IPS DF 19.7 (cell line): ENCODE measurements around the gene MEIG1.
A peak's percentile ranks its signal among the peaks of the same experiment; 100 is the strongest.
"Not testable (repeated sequence)": the region's sequence is repeated elsewhere in the genome, so short reads cannot be mapped to it uniquely, and the experiment has no call there.

Source experiments
- DNase-seq: peaks from one replicate; pipeline ENCODE4 v3.0.0-alpha.2; 2013; ENCODE audit warnings: low read depth, low spot score

The MEIG1 gene

DNA sequence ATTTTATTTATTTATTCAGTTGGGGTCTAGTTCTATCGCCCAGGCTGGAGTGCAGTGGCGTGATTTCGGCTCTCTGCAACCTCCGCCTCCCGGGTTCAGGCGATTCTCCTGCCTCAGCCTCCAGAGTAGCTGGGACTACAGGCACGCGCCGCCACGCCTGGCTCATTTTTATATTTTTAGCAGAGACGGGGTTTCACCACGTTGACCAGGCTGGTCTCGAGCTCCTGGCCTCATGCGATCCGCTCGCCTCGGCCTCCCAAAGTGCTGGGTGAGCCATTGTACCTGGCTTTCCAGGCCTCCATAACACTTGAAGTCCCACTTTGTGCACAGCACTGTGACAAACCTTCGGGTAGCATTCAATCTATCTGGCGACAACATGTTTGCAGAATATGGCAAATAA lies 4.3 kb upstream of the MEIG1 start:
- DNase-seq: no peak

DNA sequence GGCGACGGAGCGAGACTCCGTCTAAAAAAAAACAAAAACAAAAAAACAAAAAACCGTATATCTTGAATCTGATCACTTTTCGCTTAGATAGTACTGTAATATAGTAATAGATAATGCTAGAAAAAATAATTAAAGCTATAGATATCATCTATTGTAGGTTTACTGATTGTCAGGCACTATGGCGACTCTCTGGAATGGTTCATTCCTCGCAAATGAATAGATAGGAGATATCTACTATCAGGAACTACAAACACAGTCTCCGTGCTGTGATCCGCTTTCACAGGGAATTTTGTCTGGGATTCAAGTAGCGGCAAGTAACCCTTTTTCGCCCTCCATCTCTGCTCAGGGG lies 342 bp upstream of the MEIG1 start:
- DNase-seq: no peak

DNA sequence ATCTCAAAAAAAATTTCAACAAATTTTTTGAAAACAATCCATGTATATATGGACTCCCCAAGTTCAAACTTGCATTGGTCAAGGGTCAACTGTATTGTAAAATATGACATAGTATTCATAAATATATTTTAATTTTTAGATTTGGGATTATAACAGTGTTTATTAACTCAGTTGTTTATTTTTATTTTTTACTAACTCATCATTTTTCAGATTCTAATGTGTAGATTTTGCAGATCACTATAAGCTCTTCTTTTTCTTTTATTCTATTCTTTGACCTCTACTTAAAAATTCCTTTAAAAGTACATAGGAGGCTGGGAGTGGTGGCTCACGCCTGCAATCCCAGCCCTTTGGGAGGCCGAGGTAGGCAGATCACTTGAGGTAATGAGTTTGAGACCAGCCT lies 8.7 kb downstream of the MEIG1 start:
- DNase-seq: no peak

DNA sequence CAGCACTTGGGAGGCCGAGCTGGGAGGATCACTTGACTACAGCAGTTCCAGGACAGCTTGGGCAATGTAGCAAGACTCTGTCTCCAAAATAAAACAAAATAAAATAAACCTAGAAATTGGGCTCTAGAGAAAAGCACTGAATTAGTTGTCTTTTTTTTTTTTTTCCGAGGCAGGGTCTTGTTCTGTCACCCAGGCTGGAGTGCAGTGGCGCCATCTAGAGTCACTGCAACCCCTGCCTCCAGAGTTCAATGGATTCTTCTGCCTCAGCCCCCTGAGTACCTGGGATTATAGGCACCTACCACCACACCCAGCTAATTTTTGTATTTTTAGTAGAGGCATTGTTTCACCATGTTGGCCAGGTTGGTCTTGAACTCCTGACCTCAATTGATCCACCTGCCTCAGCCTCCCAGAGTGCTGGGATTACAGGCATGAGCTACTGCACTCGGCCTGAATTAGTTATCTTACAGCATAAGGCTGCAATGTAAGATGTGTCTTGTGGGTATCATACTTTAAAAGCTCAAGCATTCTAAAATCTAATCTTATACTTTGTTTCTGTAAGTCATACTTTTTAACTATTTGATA lies 12.8 kb downstream of the MEIG1 start:
- DNase-seq: no peak

DNA sequence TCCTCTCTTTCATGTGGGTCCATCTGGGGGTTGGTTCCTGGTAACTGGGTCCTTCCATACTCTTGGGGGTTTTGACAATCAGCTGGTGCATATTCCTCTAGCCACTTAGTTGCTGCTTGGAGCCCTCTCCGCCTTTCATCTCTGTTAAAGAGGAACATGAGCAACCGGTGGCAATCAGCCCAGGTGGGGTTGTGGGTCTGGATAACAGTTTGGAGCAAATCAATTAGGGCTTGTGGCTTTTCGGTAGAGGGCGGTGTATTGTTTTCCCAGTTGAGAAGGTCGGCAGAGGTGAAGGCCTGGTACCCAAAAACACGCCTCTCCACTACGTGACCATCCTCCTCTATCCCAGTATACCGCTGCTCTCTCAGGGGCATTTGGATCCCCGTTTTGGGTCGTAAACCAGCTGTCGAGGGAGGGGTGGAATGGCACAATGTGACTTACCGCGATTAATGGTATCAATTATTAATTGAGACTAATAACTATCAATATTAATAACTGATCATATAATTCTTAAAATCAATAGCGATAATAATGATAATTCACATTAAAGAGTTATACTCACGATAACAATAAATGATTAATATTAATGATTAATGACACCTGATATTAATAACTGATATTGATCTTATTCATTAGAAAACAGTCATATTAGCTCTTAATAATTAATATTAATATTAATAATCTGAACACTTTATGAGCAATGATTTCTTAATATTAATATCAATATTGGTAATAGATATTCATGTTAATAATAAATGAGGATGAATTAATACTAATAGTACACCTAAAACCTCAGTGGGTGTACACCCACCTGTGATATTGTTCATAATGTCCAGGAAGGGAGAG lies 15.2 kb downstream of the MEIG1 start:
- not testable (repeated sequence) for DNase-seq

DNA sequence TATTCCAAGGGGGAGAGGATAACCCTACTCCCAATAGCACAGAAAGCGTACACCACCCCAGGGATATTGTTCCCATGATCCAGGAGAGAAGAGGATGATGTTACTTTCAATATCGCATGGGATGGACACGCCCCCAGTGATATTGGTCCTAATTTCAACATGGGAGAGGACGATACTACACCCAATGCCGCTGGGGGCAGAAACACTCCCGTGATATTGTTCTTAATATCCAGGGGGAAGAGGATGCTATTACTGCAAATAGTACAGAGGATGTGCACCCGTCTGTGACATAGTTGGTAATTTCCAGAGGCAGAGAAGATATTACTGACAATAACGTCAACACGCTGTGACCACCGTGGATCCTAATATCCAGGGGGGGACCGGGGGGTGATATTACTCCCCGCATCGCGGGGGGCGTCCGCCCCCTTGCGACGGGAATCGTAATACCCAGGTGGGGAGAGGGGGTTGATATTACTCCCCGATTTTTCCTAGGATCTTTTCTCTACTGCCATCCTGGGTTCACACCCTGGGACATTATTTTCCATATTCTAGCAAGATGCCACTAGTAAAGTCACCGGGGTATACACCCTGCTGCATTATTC lies 16.6 kb downstream of the MEIG1 start:
- DNase-seq: no peak

DNA sequence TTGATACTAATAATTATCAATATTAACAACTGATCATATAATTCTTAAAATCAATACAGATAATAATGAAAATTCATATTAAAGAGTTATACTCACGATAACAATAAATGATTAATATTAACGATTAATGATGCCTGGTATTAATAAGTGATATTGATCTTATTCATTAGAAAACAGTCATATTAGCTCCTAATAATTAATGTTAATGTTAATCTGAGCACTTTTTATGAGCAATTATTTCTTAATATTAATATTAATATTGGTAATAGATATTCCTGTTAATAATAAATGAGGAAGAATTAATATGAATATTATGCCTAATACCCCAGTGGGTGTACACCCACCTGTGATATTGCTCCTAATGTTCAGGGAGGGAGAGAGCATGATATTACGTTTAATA lies 23.6 kb downstream of the MEIG1 start:
- DNase-seq: no peak

DNA sequence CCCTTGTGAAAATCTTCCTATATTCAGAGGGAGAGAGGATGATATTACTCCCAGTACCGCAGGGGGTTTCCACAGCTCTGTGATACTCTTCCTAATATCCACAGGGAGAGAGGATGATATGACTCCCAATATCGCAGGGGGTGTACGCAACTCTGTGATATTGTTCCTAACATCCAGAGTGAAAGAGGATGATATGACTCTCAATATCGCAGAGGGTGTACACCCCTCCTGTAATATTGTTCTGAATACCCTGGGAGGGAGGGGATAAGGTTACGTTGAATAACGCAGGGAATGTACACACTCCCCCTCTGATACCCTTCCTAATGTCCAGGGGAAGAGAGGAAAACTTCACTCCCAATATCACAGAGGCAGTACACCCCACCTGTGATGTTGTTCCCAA lies 30.4 kb downstream of the MEIG1 start:
- DNase-seq: not testable (repeated sequence)

DNA sequence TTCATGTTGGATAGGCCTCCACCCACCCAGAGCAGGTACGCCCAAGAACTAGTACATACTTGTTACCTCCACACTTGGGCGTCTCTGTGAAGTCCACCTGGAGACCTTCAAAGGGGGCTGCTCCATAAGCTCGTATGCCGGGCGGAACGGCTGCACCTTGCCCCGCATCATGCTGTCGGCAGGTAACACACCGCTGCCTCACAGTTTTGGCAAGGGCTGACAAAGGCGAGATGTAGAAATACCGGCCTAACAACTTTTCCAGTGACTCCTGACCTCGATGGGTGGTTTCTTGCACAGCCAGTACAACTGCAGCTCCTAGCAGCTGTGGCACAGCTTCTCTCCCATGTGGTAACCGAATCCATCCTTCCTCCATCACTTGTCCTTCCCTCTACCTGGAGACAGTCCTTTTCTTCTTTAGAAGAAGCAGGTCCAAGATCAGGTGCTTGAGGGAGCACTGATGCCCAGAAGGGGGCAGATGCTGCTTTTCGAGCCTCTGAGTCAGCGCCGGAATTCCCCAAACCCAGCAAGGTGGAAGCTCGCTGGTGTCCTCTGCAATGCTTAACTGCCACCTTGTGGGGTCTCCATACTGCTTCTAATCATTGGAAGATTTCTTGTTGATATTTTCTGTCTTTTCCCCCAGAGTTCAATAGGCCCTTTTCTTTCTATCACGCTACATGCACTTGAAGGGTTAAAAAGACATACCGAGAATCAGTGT lies 32.0 kb downstream of the MEIG1 start:
- DNase-seq: peak; percentile 33

DNA sequence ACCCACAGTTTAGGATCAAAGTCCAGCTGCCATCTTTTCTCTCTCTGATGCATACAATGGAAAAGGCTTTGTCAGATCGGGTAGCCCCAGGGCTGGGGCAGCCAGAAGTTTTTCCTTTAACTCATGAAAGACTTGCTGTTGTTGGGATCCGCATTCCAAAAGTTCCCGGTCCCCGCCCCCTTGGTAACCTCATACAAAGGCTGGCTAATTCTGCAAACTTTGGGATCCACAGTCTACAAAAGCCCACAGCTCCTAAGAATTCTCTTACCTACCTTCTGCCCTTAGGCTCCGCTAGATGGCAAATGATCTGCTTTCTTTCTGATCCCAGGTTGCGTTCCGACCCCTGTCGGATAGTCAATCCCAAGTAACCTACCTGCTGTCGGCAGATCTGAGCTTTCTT lies 33.1 kb downstream of the MEIG1 start:
- DNase-seq: not testable (repeated sequence)

DNA sequence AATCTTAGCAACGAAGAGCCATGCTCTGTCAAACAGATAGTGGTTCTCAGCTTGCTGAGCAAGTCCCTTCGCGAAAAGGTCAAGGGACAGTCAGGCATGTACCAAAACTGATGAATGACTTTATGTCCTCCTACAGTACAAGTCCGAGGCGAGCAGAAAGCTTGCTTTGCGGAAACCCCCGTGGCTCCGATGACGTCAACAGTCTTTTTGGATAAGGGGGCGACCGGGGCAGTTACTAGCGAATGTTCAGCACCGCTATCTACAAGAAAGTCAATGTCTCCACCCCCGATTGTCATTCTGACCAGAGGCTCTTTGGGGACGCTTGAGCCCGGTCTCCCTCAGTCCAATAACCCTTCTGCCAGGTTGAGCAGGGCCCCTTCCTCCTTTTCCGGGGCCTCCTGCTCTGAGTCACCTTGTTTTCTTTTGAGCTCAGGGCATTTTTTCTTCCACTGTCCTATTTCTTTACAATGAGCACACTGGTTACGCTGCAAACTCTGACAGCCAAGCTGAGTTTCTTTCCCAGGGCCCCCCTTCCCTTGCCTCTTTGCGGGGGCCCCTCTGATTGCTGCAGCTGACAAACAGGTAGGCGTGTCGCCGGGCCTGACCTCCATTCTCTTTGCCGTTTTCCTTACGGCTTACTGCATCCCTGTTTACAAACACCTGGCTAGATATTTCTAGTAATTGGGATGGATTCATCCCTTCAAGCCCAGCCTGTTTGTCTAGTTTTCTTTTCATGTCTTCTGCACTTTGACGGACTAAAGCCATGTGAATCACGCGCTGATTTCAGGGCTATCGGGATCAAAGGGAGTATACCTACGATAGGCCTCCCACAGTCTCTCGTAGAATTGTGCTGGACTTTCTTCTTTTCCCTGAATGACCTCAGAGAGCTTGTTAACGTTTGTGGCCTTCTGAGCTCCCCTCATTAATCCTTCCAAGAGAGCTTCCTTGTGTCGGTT lies 34.6 kb downstream of the MEIG1 start:
- DNase-seq: not testable (repeated sequence)

DNA sequence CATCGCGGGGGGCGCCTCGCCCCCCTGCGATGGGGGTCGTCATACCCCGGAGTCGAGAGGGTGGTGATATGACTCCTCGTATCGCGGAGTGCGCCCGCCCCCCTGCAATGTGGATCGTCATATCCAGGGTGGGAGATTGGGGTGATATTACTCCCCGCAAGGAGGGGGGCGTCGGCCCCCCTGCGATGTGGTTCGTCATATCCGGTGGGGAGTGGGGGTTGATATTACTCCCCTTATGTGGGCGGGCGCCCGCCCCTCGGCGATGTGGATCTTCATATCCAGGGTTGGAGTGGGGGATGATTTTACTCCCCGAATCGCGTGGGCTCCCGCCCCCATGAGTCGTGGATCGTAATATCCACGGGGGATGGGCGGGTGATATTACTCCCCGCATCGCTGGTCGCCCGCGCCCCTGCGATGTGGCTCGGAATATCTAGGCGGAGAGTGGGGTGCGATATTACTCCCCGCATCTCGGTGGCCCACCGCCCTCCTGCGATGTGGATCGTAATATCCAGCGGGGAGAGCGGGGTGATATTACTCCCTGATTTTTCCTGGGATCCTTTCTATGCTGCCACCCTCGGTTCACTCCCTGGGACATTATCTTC lies 36.9 kb downstream of the MEIG1 start:
- no peak for DNase-seq

DNA sequence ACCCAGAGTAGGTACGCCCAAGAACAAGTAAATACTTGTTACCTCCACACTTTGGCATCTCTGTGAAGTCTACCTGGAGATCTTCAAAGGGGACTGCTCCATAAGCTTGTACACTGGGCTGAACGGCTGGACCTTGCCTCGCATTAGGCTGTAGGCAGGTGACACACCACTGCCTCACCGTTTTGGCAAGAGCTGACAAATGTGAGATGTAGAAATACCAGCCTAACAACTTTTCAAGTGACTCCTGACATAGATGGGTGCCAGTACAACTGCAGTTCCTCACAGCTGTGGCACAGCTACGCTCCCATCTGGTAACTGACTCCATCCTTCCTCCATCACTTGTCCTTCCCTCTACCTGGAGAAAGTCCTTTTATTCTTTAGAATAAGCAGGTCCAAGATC lies 54.3 kb downstream of the MEIG1 start:
- not testable (repeated sequence) for DNase-seq

DNA sequence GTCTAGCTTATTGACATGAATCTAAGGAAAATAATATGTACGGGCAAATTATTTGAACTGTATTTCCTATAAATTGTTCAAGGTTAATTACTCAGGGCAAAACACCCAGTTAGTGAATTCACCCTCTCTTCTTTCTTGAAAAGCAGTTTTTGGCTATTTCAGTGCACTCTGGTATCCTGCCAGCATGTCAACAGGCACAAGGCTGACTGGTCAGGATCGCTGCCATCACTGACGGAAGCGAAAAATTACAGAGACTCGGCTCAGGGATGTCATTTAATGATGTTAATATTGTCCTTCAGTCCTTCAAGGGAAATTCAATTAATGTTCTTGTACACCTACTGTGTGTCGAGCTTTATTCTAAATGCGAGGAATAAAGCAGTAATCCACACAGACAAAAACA lies 56.3 kb downstream of the MEIG1 start:
- no peak for DNase-seq

DNA sequence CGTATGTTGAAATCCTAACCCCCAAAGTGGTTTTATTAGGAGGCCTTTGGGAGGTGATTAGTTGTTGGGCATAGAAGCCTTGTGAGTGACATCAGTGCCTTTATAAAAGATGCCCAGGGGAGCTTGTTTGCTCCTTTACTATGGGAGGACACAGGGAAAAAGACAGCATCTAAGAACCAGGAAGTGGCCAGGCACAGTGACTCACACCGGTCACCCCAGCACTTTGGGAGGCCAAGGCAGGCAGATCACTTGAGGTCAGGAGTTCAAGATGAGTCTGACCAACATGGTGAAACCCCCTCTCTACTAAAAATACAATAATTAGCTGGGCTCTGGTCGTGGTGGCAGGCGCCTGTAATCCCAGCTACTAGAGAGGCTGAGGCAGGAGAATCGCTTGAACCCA lies 61.8 kb downstream of the MEIG1 start:
- DNase-seq: not testable (repeated sequence)
